DOHH2 (cell line): ENCODE results near the gene CHMP5.

ENCODE experiments used
- H3F3A ChIP-seq: fragments of 200-600 bp; sonication (generic), shearing (Covaris generic); 2 replicates; pipeline ENCODE4 v1.6.0; 2016; ENCODE audit warnings: antibody characterized with exemption, mild to moderate bottlenecking; ENCODE audit not compliant: control insufficient read depth, insufficient read depth
- H3K27ac ChIP-seq: fragments of 200-600 bp; sonication (generic); 2 replicates; pipeline ENCODE4 v1.5.1; 2014; ENCODE audit warnings: low read depth, mild to moderate bottlenecking, low read length, moderate library complexity
- H3K27me3 ChIP-seq: fragments of 200-600 bp; sonication (generic); 2 replicates; pipeline ENCODE4 v1.6.1; 2014; ENCODE audit warnings: mild to moderate bottlenecking, low read length, mixed read lengths; ENCODE audit not compliant: control insufficient read depth
- H3K36me3 ChIP-seq: fragments of 200-600 bp; sonication (generic); 2 replicates; pipeline ENCODE4 v1.6.1; 2014; ENCODE audit warnings: mild to moderate bottlenecking, low read length, moderate library complexity, mixed read lengths; ENCODE audit not compliant: control insufficient read depth
- H3K4me1 ChIP-seq: fragments of 200-600 bp; sonication (generic); 2 replicates; pipeline ENCODE4 v1.6.1; 2014; ENCODE audit warnings: mild to moderate bottlenecking, low read length, mixed read lengths; ENCODE audit not compliant: control insufficient read depth
- H3K4me2 ChIP-seq: fragments of 200-600 bp; sonication (generic); 2 replicates; pipeline ENCODE4 v1.6.0; 2014; ENCODE audit warnings: mild to moderate bottlenecking, low read length, moderate library complexity
- H3K4me3 ChIP-seq: fragments of 200-600 bp; sonication (generic); 2 replicates; pipeline ENCODE4 v1.5.1; 2014; ENCODE audit warnings: mild to moderate bottlenecking, low read length, mixed read lengths
- H3K79me2 ChIP-seq: fragments of 200-600 bp; sonication (generic); 2 replicates; pipeline ENCODE4 v1.6.1; 2014; ENCODE audit warnings: mild to moderate bottlenecking, low read length, mixed read lengths; ENCODE audit not compliant: control insufficient read depth
- H3K9me2 ChIP-seq: fragments of 200-600 bp; sonication (generic); replicated peaks from 2 replicates; pipeline ENCODE4 v1.6.1; 2014; ENCODE audit warnings: mild to moderate bottlenecking, low read length, mixed read lengths; ENCODE audit not compliant: control insufficient read depth
- H3K9me3 ChIP-seq: fragments of 200-600 bp; sonication (generic); 2 replicates; pipeline ENCODE4 v1.6.1; 2014; ENCODE audit warnings: antibody characterized with exemption, low read length, mixed read lengths; ENCODE audit not compliant: control insufficient read depth, insufficient read depth
- H4K20me1 ChIP-seq: fragments of 200-600 bp; sonication (generic); 2 replicates; pipeline ENCODE4 v1.6.0; 2014; ENCODE audit warnings: low read depth, mild to moderate bottlenecking, antibody characterized with exemption, low read length, moderate library complexity; ENCODE audit not compliant: control insufficient read depth, insufficient read depth
- EZH2phosphoT487 ChIP-seq: fragments of 200-600 bp; sonication (generic); IDR thresholded peaks from 2 replicates; pipeline ENCODE4 v1.6.1; 2017; ENCODE audit warnings: borderline replicate concordance, mild to moderate bottlenecking, antibody characterized with exemption, low read length, moderate library complexity, mixed read lengths
- TF ChIP-seq, protein P1 (sequence below): fragments of 200-600 bp; sonication (generic); IDR thresholded peaks from one replicate; pipeline ENCODE4 v1.5.1; 2014; ENCODE audit warnings: antibody characterized with exemption, mild to moderate bottlenecking, low read depth, low read length; ENCODE audit not compliant: poor library complexity, severe bottlenecking

Gene CHMP5

DNA sequence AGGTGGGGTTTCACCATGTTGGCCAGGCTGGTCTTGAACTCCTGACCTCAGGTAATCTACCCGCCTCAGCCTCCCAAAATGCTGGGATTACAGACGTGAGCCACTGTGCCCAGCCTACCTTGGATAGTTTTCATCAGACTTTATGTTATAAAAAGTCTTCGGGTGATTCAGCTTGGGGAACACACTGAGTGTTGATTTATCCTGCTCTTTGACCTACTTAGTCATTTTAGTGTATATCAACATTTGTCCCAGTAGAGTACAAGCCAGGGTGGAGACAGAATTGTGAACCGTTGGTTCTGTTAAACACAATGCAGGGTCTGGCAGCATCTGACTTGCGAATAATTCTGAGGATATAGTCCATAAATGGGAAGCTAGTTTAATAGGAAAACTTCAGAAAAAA, 65.1 kb downstream of the CHMP5 start:
- H3K4me3 ChIP-seq, result no peak overlapping the region
- no peaks in the 10 kb centered on the region for H3K9me3 ChIP-seq
- no peaks in the 10 kb centered on the region for H4K20me1 ChIP-seq
- no peak overlapping the region for H3K4me2 ChIP-seq
- no peaks in the 10 kb centered on the region for H3K27me3 ChIP-seq
- no peaks in the 10 kb centered on the region; the same call in 1 of the 2 replicates for H3F3A ChIP-seq
- peaks cover 71% of the 10 kb centered on the region for H3K36me3 ChIP-seq
- TF ChIP-seq, protein P1, sequence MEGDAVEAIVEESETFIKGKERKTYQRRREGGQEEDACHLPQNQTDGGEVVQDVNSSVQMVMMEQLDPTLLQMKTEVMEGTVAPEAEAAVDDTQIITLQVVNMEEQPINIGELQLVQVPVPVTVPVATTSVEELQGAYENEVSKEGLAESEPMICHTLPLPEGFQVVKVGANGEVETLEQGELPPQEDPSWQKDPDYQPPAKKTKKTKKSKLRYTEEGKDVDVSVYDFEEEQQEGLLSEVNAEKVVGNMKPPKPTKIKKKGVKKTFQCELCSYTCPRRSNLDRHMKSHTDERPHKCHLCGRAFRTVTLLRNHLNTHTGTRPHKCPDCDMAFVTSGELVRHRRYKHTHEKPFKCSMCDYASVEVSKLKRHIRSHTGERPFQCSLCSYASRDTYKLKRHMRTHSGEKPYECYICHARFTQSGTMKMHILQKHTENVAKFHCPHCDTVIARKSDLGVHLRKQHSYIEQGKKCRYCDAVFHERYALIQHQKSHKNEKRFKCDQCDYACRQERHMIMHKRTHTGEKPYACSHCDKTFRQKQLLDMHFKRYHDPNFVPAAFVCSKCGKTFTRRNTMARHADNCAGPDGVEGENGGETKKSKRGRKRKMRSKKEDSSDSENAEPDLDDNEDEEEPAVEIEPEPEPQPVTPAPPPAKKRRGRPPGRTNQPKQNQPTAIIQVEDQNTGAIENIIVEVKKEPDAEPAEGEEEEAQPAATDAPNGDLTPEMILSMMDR, result no peak
- TF ChIP-seq EZH2phosphoT487, result no peak
- no peaks in the 10 kb centered on the region for H3K4me1 ChIP-seq
- H3K79me2 ChIP-seq, result no peaks in the 10 kb centered on the region
- H3K27ac ChIP-seq, result no peak overlapping the region
- H3K9me2 ChIP-seq, result no peaks in the 10 kb centered on the region

DNA sequence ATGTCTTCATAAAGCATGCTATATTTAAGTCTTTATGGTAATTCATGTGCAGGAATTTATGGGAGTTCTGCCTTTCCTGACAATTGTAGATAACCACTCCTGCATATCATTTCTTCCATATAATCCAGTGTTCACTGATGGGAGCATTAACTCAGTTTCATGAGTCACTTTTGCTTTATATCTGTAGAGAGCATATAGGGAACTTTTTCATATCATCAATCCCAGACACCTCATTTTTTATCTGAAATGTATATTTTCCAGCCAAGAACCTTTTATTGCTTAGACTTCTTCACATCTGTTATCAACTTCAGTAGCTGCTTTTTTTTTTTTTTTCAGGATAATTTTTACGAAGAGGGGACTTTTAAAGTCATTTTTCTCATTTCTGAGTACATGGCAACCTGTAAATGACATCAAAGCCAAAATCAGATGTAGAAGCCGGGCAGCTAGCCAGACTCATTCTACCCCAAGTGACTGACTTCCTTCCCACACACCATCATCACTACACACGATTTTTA, 66.6 kb downstream of the CHMP5 start:
- no peaks in the 10 kb centered on the region for H3K9me3 ChIP-seq
- no peaks in the 10 kb centered on the region for H3F3A ChIP-seq
- H3K36me3 ChIP-seq, result peaks cover 77% of the 10 kb centered on the region
- no peaks in the 10 kb centered on the region for H3K27me3 ChIP-seq
- no peaks in the 10 kb centered on the region for H3K79me2 ChIP-seq
- no peak overlapping the region for H3K4me2 ChIP-seq
- no peak overlapping the region for H3K27ac ChIP-seq
- H4K20me1 ChIP-seq, result no peaks in the 10 kb centered on the region
- TF ChIP-seq EZH2phosphoT487, result no peak
- TF ChIP-seq, protein P1, result no peak
- no peak overlapping the region for H3K4me3 ChIP-seq
- no peaks in the 10 kb centered on the region for H3K9me2 ChIP-seq
- no peaks in the 10 kb centered on the region for H3K4me1 ChIP-seq
